GM19025 (cell line): ENCODE results near the gene ANLN.

Experiments
- ATAC-seq: cut with Tn5 transposase; IDR thresholded peaks from one replicate; pipeline ENCODE4 v1.9.1; 2021; ENCODE audit warnings: mild to moderate bottlenecking, low read depth, moderate library complexity; ENCODE audit not compliant: unreplicated experiment

ANLN gene, protein sequence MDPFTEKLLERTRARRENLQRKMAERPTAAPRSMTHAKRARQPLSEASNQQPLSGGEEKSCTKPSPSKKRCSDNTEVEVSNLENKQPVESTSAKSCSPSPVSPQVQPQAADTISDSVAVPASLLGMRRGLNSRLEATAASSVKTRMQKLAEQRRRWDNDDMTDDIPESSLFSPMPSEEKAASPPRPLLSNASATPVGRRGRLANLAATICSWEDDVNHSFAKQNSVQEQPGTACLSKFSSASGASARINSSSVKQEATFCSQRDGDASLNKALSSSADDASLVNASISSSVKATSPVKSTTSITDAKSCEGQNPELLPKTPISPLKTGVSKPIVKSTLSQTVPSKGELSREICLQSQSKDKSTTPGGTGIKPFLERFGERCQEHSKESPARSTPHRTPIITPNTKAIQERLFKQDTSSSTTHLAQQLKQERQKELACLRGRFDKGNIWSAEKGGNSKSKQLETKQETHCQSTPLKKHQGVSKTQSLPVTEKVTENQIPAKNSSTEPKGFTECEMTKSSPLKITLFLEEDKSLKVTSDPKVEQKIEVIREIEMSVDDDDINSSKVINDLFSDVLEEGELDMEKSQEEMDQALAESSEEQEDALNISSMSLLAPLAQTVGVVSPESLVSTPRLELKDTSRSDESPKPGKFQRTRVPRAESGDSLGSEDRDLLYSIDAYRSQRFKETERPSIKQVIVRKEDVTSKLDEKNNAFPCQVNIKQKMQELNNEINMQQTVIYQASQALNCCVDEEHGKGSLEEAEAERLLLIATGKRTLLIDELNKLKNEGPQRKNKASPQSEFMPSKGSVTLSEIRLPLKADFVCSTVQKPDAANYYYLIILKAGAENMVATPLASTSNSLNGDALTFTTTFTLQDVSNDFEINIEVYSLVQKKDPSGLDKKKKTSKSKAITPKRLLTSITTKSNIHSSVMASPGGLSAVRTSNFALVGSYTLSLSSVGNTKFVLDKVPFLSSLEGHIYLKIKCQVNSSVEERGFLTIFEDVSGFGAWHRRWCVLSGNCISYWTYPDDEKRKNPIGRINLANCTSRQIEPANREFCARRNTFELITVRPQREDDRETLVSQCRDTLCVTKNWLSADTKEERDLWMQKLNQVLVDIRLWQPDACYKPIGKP

GRCh38 chr7:36389371-36390198 is at the start of gene ANLN:
ANLN (plus strand) TSS chr7:36389862; CDS start chr7:36390027, 165 bp downstream.
- ATAC-seq = peak; percentile 83

DNA sequence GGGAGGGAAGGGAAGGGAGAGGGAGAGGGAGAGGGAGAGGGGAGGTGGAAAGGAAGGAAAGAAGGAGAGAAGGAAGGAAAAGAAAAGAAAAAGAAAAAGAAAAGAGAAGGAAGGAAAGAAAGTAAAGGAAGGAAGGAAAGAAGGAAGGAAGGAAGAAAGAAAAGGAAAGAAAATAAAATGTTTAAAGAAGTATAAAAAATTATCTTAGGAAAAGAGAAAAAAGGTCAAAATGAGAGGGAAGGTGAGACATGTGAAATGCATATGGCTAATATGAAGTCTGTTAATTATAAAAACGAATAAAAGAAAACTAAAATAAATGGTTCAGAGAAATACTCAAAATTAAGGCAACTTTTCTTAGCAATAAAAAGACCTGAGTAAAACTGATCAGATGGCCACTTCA is 46.1 kb upstream of the ANLN start:
- ATAC-seq = no peak

DNA sequence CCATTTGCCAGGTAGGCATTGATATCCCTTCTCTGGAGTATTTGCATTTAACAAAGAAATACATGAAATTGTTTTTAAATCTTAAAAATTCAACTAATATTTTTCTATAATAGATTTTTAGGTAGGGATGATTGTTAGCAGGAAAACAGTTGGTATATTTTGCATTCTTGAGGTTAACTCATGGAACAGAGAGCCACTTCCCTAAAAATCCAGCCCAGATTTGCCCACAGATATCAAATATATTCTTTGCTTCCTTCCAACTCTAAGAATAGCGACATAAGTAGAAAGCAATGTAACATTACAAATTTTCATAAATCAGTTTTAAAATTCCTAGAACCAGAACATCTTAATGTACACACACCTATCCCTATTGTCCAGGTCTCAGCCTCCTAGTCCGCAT is 45.0 kb upstream of the ANLN start:
- no peak for ATAC-seq

DNA sequence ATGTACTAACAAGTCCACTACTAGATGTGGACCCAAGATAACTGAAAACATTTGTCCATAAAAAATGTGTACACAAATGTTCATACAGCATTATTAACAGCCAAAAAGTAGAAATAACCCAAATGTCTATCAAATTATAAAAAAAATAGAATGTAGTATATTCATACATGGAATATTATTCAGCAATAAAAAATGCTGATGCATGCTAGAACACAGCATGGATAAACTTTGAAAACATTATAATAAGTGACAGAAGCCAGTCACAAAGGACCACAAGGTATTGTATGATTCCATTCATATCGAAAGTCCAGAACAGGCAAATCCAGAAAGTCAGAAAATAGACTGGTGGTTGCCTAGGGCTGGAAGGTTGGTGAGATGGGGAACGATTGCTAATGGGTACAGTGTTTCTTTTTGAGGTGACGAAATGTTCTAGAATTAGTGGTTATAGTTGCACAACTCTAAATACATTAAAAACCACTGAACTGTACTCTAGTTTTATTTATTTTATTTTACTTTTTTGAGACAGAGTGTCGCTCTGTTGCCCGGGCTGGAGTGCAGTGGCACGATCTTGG is 43.3 kb upstream of the ANLN start:
- no peak for ATAC-seq

DNA sequence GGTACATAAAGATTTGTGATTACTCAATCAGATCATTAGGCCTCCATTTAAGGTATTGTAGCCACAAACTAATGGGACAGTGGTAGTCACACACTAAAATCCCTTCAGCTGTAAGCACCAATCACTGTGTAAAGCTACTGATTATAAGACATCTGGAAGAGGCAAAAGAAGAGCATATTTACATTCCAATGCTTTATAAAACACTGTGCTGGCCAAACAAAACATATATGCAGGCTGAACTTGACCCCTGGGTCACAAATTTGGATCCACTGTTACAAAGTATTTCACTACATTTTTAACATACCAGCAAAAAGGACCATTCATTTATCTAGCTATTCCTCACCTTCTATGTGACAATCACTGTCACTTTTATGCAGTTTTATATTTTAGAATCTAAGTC is 41.4 kb upstream of the ANLN start:
- no peak for ATAC-seq

GRCh38 chr7:36348771-36349170 is 40.9 kb upstream of the ANLN start:
- no peak for ATAC-seq

DNA sequence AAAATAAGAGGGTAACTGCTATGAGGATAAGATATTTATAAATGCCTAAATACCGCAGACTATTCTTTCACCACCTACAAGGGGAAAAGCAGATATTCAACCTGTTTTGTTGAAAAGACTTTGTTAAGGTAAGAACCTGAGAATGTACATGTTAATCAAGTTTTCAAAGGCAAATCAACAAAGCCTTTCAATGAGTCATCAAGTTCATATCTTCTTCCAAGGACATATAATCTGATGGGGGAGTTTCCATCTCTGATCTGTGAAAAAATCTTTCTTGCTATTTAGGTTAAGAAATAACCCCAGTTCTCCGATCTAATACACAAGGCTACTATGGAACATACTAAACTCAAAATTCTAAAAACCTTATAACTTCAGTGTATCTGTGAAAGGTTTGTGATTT is 40.0 kb upstream of the ANLN start:
- ATAC-seq = no peak

- ATAC-seq = no peak
Measured at GRCh38 chr7:36355490-36355889, 34.2 kb upstream of the ANLN start.

DNA sequence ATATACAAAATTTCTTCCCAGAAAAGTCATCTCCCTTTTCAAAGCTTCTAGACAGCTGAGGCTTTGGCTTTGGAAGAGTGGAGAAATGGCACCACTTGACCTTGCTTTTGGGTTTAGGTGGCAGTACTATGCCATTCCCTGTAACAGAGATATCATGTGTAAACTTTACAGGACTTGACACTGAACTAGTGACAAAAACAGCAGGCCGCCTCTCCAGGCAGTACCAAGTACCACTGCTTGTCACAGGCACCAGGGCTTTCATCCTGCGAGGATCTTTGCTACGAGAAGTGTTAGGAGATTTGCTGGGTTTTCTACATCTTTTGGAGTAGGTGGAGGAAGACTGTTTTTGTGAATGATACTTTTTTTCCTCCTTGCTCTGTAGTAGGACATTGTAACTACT is 32.6 kb upstream of the ANLN start:
- no peak for ATAC-seq

DNA sequence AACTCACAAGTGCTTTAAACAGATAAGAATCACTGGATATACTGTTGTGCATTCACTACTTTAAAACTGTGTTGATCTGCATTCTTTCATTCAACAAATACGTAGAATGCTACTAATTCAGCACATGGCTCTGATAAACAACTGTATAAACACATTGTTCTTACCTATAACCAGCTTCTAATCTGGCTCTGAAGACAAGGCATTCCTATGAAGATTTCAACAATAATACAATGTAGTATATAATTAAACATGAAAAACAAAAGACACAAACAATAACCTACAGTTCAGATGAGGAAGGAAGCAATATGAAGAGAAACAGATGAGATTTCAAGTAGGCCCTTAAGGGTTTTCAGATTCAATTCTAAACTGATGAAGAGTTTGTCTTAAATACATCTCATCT is 31.1 kb upstream of the ANLN start:
- ATAC-seq = no peak

DNA sequence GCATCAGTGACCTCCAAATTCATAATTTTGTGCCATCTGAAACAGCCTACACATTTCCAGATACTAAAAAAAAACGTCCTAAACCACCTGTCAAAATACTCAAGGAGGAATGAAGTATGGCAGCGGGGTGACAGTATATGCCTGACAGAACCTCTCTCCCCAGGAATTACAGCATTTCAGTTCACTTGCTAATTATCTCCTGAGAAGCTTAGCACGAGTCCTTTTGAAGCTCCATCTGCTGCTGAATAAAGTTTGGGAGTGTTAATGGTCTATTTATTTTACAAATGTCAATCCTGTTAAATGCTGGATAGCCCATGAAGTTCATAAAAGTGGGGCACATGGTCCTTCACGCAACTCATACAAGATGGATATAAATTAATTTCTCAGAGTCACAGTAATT is 29.4 kb upstream of the ANLN start:
- no peak for ATAC-seq

DNA sequence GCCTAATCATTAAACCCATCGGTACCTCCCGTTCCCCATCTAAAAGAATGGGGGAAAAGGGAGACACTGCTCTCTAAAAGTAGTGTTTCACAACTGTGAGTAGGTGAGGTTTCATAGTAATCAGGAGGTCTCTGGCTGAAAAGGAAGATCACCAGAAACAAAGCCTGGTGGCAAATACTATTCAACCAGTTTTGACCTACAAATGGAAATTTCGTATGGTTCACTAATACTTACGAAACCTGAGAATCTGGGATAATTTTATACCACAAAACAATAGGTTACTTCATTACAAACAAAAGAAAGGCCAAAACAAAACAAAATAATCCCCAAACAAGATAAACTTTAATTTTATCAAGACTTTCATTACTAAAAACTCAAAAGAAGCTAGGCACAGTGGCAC is 28.4 kb upstream of the ANLN start:
- ATAC-seq = no peak

DNA sequence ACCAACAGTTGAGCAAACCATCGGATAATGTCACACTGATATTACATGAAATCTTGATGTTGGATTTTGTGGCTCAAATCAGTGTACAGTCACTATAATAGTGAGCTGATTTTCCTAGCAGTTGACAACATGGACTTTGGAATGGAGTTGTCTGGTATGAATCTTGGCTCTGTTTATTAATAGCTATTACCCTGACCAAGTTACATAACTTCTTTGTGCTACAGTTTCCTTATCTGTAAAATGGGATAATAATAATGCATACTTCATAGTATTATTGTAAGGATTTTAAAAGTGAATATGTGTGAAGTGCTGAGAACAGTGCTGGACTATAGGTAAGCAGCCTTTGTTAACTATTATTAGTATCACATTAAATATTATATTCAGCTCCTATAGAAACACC is 26.1 kb upstream of the ANLN start:
- ATAC-seq = no peak

GRCh38 chr7:36366005-36366717 is 23.5 kb upstream of the ANLN start:
- no peak for ATAC-seq

DNA sequence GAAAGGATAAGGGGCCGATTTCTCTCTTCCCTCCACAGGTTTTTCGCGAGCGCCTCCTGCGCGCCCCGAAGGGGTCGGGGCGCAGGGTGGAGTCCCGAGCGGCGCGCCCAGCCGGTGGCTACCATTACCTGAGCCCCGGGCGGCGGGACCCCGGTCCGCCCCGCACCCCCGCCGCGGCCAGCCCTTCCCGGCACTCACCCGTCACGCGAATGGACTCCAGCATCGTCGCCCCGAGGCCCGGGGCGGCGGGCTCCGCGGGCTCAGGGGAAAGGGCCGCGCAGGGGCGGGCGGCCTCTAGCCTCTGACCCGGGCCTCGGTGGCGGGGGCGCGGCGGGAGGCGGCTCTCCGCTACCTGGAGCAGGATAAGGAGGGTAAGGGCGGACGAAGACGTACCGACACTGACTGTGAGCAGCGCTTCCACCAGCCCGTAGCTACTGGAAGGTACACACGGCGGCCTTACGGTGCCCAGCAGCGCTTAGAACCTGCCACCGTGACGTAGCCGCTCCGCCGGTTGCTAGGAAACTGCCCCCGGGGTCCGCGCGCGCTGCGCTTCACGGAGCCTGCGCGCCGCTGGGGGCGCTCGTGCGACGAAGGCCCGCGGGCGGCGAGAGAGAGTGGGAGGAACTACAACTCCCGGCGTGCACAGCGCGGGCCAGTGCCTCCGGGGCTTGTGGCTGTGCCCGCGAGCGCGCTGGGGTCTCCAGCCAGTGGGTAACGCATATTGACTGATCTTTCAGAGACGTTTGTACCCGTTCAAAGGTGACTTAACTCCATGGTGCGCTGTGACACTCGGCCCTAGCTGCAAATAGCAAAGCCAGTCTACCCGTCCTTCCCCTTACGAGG is 22.7 kb upstream of the ANLN start:
- peak; percentile 99 for ATAC-seq

DNA sequence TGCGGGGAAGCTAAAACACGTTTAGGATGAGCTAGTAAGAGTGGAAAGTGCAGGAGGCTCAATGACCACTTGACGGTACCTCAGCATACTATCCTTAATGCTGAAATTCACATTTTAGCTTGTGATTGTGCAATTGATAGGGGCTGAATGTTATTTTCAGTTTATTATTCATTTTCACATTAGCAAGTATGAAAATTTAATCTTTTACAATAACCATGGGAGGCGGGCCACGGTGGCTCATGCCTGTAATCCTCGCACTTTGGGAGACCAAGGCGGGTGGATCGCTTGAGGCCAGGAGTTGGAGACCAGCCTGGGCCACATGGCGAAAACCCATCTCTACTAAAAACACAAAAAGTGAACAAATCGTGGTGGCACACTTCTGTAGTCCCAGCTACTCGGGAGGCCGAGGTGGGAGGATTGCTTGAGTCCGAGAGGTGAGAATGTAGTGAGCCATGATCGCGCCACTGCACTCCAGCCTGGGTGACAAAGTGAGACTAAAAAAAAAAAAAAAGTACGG is 22.0 kb upstream of the ANLN start:
- ATAC-seq = no peak

DNA sequence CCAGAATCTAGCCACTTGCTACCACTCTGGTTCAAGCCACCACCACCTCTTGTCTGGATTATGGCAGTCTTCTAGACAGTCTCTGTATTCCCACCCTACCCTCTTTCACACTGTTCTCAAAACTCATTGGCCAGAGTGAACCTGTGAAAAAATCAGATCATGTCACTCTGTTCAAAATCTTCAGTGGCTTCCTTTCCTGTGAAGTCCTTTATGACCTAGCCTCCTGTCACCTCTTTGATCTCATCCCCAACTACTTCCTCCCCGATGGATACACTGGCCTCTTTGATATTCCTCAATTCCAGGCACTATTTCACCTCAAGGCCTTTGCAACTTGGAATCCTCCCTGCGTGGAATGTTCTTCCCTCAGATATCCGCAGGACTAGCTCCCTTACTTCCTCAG is 21.2 kb upstream of the ANLN start:
- no peak for ATAC-seq

DNA sequence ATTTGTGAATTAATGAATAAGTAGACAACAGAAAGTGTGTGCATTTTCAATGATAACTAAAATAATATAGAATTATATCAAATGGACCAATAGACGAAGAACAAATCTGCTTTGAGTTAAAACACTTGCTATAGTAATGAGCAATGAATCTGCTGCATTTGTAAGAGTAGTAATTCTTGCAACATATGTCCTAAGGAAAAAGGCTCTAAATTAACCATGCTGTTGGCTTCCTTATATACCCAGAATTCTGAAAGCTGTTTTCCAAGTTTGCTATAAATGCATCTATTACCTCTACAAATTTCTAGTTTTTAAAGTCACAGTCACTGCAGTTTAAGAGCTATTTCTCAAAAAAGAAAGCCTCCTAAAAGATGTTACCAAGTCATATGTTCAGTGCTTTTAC is 20.5 kb upstream of the ANLN start:
- ATAC-seq = no peak
